Mammary epithelial cell (primary cell): ENCODE measurements around the gene MAP3K14.

Experiments
- CTCF ChIP-seq, 2 donors: IDR thresholded peaks in 1 of 2; conservative IDR thresholded peaks in 1 of 2; 2 replicates each; pipeline ENCODE4 v1.5.1; 2011 to 2012; ENCODE audit warnings: inconsistent platforms in 2 of 2, low read length in 2 of 2, mild to moderate bottlenecking in 2 of 2, control low read depth in 1 of 2, low read depth in 1 of 2; ENCODE audit not compliant: insufficient read depth in 1 of 2; ENCODE audit errors: extremely low read depth in 1 of 2
- EZH2 ChIP-seq: IDR thresholded peaks from 2 replicates; pipeline ENCODE4 v1.6.1; 2012; ENCODE audit warnings: low read length, inconsistent platforms, borderline replicate concordance

GRCh38 chr17:45218895-45219661 lies 97.7 kb downstream of the MAP3K14 start:
- peak; percentile 84 to 93 for TF ChIP-seq CTCF (conservative IDR thresholded peaks at IDR 0.05 in 1 of 2, IDR thresholded peaks at IDR 0.05 in 1 of 2; ENCODE audit: extremely low read depth in 1 of 2, insufficient read depth in 1 of 2, low read depth in 1 of 2, low read length in 2 of 2)
- TF ChIP-seq EZH2, result no peak
